ENCODE results near the gene RREB1.

GRCh38 chr6:7148100-7148822 is 40.5 kb downstream of the RREB1 start:
- TF ChIP-seq EZH2 (IDR thresholded peaks at IDR 0.05; ENCODE audit: insufficient read depth, poor library complexity, severe bottlenecking) (no peak), EZH2phosphoT487 (IDR thresholded peaks at IDR 0.05; ENCODE audit: insufficient read depth, low read depth) (no peak)
